Activated T-helper 9 cell treated with anti-CD3 and anti-CD28 coated beads, Interleukin-2, amount 50 U/mL, for 16 hours (primary cell): ENCODE data around the gene SLC15A4.

Source experiments
- DNase-seq: peaks from one replicate; pipeline ENCODE4 v3.0.0-alpha.2; 2020; ENCODE audit warnings: low read depth

SLC15A4 gene

DNA sequence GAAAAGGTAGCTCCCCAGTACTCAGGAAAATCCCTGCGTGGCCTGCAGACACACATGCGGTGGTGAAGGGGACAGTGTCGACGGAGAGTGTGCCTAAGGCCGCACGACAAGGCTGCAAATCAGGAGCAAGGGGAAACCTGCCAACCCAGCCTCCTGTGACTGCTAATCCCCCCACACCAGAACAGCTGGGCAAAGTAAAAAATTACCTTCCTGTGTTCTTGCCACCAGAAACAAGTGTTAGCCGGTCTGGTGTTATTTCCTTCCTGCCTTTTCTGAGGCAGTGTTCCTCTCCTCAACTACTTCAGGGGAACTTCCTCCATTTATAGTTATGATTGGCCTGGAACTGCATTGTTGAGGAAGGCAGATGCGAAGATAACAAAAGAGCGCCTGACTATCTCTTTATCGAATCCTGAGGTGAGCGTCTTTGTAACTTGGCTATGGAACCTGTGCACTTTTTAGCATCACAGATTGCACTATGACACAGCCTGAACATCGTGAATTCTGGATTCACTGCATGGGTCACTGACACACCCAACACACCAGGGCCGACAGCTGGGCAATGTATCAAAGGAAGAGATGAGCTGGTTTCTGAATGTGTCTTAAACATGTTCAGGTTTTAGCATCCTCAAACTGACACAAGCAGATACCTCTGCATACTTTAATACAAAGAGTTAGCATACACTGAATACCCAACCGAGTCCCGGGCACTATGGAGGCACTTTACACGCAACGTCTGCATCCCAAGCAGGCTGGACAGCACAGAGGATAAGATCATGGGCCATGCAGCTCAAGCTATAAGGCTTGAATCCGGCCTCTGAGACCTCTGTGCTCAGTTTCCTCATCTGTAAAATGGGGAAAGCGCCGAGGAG lies 28.9 kb downstream of the SLC15A4 start:
- DNase-seq = no peak

DNA sequence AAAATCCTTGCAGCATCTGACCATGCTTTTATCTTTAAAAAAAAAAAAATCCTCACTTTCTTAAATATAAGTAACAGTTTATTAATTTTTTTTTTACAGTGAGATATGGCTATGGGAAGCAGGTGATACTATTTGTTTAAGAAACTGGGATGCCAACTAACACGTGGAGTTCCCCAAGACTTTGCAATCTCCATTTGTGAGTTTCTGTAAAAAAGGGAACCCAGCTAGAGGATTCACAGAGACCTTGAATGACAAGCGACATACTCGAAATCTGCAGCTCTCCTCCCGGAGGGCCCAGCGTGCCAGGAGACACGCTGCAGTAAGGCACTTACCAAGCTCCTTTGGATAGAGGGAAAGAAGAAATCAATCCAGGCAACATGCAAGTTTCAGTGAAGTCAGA lies 30.1 kb downstream of the SLC15A4 start:
- no peak for DNase-seq

DNA sequence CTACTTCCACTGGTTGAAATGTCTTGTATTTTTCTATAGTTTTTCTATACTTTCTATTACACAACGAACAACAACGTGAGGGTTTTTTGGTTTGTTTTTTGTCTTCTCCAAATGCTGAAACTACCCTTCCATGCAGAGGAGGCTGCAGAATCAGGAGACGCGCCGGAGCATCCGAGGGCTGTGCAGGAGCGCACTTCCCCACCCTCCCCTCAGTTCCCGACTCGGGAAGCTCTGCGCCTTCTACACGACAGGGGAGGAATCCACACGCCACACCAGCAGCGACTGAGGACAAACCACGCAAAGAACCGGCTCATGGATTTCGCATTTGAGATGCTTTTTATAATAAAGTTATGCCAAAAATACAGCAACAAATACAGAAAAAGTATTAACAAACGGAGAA lies 30.9 kb downstream of the SLC15A4 start:
- DNase-seq = no peak

DNA sequence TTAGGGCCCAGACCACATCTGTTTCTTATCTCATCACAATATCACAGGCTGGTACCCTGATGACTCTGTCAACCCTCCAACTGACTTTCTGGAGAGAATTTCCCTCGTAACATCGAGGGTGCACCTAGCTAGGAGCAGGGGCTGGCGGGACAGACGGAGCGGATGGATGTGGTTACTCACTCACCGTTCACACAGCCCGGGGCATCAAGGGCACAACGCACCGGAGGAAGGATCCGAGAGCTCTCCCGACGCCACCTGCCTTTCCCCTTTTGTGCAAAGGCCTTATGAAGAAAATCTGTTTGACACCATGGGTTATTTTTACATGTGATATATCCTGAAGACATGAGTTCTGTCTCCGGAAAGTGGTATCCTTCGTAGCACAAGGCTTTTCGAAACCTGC lies 31.4 kb downstream of the SLC15A4 start:
- DNase-seq = no peak

DNA sequence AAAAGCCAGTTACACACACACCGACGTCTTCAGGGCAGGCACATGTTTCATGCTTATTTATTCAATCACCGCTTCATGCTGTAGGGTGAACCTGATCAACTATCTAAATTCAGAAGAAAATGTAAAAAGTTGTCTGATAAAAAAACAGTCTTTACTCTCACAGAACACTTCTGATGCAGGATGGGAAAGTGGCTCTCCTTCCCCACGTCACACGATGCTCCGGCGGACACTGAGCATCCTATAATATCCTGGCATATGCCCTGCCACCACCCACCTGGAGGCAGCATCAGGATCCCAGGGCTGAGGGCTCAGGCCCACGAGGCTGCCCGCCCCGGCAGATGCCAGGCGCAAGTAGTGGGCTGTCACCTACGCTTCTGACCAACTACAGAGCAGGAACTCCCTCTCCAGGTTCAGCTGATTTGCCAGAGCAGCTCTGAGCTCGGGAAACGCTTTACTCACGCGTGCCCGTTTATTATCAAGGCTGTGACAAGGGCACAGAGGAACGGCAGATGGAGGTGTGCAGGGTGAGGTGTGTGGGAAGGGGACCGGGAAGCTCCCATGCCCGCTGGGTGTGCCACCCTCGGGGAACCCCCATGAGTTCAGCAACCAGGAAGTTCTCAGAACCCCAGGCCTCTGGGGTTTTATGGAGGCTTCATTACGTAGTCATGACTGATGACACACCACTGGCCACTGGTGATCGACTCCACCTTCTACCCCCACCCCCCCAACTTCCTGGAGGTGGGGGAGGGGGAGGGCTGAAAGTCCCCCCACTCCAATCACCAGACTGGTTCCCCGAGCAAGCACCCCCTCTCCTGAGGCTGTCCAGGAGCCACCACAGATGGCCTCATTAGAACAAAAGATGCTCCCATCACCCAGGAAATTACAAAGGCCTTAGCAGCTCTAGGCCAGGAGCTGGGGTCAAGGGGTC lies 32.1 kb downstream of the SLC15A4 start:
- DNase-seq = no peak

DNA sequence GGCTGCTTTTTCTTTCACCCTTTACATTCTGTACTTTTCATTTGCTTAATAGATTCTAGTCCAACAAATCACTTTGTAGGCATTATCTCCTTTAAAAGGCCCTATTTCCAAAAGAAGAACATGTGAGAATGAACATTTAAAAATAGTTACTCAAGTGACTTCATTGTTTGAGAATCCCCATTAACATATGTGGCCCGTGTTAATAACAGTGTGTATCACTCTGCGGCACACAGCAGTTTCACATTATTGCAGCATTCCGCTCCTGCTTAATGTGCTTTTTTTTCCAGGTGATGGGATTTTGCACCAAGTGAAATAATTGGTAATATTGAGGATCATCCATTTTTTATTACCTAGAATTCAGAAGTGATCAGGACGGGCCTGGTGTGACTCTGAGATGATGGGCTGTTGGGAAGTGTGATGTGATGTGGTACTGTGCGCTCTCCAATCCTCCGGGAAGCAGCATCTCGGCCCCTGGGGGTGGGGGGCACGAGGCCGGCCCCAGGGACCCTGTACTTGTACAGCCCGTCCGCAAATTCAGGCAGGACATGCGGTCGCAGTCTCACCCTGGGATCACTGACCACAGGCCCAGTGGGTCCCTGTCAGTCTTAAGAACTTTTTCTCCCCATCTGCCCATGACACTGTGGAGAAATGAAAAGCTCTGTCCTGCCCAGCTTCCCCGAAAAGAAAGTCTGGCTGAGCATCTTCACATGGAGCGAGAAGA lies 32.9 kb downstream of the SLC15A4 start:
- no peak for DNase-seq

DNA sequence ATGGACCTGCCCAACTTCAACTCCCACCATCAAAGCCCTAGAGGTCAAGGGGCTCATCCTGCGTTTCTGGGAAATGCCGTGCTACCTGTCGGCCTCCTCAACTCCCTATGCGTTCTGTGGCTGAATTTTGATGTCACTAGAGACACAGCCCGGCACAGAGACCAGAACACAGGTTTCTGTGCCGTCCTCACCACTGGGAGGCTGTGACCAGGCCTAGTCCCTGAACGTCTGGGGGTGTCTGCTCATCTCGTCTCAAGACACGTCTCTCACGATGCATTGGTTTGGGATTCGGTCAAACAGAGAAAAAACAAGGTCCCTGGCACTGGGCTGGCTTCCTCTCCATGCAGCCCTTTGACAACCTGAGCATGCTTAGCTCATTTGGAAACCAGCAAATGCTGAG lies 33.5 kb downstream of the SLC15A4 start:
- DNase-seq = no peak

DNA sequence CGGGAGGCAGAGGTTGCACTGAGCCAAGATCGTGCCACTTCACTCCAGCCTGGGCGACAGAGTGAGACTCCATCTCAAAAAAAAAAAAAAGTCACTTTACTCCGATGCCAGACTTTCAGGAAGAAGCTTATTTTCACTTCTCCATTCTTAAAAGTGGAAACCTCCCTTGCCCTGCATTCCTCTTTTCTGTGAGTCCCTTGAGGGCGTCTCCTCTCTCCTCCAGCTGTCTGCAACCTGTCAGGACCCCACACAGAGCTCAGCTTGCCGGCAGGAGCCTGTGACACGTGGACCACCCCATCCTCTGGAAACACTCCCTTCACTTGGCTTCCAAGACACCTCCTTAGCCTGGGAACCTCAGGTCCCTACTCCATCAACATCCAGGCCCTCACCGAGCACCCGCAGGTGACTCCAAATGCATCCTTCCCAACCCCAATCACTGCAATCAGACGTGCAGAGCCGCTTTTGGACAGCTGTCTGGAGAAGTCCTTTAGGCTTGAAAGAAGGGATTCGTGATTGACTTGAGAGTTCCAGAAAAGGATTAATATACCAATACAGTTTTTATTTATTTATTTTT lies 34.3 kb downstream of the SLC15A4 start:
- no peak for DNase-seq

DNA sequence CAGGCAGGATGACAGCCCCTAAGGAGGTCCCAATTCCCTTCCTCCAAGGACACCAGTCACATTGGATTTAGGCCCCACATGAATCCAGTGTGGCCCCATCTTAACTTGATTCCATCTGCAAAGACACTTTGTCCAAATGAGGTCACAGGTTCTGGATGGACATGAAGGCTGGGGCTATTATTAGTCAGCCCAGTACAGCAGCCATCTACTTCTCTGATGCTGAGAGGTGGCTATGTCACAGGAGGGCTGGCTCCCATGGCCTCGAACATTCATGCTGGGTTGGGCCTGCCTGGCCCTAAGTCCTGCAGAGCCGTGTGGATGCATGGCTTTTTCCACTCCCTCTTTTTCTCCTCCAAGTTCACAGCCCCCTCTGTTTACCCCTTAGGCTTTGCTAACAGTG lies 35.9 kb downstream of the SLC15A4 start:
- DNase-seq = no peak

DNA sequence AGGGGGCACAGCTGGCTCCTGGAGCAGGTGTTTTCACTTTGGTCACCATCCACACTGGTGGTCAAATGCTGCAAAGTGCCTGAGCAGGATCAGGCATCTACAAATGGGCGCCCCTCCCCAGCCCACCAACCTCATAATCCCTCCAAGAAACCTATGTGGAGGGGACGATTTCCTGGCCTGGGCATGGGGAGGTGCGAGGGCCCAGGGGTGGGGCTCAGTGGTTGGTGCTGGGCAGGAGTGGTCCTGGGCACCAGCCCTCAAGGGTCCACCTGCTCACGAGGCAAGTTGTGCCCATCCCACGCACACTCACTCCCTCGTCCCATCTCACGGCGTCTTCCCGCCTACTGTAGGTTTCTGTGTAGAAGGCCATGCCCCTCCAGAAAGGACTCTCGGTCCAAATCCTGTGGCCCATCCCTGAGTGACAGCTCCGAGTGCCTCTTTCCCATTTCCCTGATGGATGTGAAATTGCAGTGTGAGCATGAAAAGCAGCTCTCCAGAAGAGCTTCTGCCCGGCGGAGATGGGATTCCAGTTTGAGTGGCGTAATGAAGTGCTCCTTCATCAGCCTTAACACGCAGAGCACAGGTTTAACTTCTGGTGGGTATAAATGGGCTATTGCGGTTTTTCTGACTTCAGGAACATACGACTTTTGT lies 36.9 kb downstream of the SLC15A4 start:
- no peak for DNase-seq

DNA sequence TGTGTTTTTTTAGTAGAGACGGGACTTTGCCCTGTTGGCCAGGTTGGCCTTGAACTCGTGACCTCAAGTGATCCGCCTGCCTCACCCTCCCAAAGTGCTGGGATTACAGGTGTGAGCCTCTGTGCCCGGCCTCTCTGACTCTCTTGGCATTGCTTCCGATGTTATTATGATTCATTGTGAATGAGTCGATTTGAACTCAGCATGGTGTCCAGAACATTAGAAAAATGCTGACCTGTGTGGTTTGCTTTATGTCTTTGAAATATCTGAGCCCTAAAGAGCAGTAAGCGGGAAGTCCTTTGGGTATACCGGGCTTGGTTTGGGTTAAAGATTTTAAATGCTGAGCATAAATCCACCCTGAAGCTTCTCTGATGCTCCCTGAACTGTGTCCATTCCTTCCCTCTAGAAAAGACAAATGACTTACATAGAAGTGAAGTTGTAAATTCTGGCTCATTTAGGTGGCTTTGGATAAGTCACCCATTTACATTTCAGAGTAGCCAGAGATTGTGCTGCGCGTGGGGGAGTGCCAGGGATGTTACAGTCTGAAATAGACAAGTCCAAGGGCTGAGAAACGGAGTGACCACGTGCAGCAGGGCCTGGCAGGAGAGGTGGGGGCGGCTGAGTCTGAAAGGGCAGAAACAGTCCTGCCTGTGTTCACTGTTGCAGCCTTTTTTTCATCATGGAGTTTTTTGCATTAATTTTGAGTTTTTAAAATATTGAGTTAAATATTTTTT lies 39.6 kb downstream of the SLC15A4 start:
- DNase-seq = no peak

DNA sequence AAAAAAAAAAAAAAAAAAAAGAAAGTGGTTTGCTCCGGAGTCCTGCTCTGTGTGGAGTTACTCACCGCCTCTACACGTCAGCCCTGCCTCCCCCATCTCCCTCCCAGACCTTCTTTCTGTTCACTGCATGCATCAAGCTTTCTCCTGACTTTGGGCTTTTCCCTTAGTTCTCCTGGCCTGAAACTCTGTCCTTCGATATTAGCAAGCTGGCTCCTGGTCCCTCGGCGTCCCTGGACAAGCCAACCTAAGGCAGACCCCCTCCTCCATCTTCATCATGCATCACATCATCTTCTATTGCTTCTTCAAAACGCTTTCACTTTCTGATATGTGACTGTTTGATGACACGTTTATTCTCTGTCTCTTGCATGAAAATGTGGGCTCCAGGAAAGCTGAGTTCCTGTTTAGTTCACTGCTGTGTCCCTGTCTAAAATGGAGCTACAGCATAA lies 40.6 kb downstream of the SLC15A4 start:
- DNase-seq = no peak

DNA sequence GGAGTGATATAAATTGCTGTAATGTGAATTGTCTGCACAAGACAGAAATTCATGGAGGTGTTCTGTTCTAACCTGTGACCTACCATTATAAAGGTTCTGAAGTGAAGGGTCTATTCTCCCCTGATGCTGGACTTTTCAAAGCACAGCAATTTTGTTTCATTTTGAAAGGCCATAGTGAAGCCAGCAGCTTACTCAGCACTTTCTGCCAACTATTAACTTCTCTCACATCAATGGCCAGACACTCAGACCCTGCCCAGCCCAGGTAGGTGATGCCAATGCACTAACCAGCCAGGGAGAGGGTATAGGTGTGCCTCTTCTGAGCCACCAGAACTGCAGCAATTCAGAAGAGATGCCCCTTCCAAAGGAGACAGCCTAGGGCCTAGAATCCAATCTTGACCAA lies 43.9 kb downstream of the SLC15A4 start:
- no peak for DNase-seq

DNA sequence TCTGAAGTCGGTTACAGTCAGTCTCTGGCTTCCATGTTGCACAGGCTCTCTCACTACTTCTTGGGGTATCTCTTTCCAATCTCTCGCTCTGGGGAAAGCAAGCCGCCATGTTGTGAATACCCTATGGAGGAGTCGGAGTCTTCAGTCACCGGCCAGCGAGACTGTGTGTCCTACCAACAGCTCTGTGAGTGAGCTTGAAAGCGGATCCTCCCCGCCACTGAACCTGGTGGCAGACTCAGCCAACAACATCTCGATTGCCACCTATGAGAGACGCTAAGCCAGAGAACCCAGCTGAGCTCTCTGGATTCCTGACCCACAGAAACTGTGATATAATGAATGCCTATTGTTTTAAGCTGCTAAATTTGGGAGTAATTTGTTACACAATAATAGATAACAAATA lies 51.5 kb downstream of the SLC15A4 start:
- DNase-seq = no peak

DNA sequence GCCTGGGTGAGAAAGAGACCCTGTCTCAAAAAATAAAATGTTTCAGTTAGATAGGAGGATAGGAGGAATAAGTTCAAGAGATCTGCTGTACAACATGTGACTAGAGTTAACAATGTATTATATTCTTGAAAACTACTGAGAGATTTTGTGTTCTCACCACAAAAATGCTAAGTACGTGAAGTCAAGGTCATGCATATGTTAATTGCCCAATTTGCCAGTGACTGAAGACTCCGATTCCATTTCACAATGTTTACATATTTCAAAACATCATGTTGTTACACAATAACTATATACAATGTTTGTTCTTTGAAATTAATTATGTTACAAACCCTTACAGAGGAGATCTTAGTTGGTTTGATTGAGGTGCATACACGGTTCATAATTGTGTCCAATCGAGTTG lies 52.1 kb downstream of the SLC15A4 start:
- no peak for DNase-seq

DNA sequence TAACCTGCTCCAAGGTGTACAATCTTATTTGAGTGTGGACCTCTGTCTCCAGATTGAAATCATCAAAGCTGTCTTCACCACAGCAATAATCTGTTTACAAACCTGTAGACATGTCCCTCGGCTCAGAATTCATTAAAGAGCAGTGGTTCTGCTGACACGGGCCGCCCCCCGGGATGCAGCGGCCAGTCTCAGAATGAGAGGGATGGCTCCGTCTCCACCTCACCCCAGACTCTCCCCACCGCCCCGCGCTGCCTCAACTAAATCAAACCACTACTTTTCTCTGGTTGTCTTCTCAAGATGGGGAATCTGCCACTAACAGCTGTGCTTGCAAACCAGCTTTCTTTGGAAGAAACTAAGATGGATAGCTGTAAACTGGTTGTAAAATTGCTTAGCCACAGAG lies 56.2 kb downstream of the SLC15A4 start:
- no peak for DNase-seq

DNA sequence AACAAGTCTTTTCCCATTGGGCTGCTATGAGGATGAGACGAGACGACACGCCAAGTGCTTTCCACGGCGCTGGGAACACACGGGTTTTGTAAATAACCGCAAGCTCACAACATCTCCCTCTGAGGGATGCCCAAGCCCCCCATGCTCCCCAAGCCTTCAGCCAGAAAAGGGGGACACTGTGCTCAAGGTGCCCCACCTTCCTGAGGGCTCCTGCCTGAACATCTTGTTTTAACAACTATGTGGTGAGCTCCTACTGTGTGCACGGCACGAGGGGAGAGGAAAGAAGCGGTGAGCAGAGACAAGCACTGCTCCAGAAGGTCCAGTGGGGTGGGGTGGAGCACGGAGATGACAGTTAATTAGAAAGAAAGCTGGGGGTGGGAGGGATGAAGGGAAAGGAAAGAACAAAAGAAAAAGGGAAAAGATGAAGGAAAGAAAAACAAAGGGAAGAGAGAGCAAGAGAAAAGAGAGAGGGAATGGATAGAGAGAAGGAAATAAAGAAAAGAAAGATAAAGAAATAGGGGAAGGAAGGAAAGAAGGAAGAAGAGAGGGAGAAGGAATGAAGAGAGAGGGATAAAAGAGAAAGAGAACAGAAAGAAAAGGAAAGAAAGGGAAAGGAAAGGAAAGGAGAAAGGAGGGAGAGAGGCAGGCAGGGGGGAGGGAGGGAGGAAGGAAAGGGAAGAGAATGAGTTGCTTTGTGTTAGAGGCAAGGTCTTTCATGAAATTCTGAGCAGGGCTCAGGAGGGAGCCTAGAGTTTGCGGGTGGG lies 56.8 kb downstream of the SLC15A4 start:
- DNase-seq = no peak

DNA sequence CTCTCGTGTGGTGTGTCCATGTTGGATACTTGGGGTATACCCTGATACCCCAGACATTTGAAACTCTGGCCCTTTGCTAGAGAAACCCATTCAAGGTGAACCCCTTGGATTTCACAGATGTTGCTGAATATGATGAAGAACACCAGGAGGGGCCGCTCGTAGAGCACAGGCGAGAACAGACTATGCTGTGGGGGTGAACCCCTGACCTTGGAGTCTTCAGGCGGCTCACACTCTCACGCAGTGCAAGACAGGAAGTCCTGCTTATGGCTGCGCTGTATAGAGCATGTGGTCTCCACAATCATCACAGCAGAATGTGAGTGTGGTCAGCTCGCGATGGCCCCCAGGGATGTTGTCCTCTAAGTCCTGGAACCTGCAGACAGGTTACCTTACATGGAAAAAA lies 60.4 kb downstream of the SLC15A4 start:
- no peak for DNase-seq

DNA sequence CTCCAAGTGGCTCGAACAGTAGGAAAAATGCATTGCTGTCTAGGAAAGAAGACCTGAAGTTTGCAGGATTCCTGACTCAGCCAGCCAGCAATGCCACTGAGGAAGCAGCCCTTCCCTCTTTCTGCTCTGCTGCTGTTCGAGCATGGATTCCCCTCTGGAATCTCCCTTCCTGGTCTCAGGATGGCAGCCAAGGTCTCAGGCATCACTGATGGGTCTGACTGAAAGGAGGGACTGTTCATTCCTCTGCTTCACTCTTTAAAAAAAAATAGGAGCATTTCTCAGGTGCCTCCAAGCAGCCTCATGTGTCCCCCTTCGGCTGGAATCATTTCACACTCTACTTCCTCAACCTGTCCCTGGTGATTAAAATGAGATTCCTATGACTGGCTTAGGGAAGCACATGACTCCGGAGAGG lies 62.4 kb downstream of the SLC15A4 start:
- no peak for DNase-seq

DNA sequence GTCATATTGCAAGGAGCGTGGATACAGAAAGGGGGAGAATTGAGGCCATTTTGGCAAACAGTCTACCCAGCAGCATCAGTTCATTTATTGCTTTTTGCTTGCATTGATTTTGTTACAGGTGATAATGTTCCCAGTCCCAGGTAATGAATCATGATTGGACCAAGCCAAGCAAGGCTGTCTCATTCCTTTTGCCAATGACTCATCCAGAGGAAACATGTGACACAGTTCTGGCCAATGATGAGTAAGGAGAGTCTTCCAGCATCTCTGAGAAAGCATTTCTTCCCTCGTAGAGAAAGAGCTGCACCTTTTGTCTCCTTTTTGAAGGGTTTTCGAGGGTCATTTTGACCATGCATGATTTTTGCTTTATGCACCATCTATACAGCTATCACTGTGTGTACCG lies 68.2 kb downstream of the SLC15A4 start:
- DNase-seq = no peak
